GM06990 (cell line): ENCODE data around the gene EIF4G3.

Source experiments
- DNase-seq: peaks from one replicate; pipeline ENCODE4 v3.0.0-alpha.2; 2011; ENCODE audit not compliant: insufficient read length; ENCODE audit errors: extremely low read depth
- H3K27me3 ChIP-seq: replicated peaks from 2 replicates; pipeline ENCODE4 v1.6.0; 2011; ENCODE audit warnings: low read length; ENCODE audit not compliant: control insufficient read depth, insufficient read depth
- H3K36me3 ChIP-seq: 2 replicates; pipeline ENCODE4 v1.5.1; 2011; ENCODE audit warnings: low read length; ENCODE audit not compliant: control insufficient read depth, insufficient read depth
- H3K4me3 ChIP-seq: replicated peaks from 2 replicates; pipeline ENCODE4 v1.5.1; 2011; ENCODE audit warnings: low read depth, mild to moderate bottlenecking, control low read depth, low read length
- CTCF ChIP-seq: IDR thresholded peaks from 2 replicates; pipeline ENCODE4 v1.5.1; 2011; ENCODE audit warnings: low read length, control low read depth, mild to moderate bottlenecking, inconsistent platforms; ENCODE audit not compliant: insufficient read depth, poor library complexity, severe bottlenecking

Gene EIF4G3

DNA sequence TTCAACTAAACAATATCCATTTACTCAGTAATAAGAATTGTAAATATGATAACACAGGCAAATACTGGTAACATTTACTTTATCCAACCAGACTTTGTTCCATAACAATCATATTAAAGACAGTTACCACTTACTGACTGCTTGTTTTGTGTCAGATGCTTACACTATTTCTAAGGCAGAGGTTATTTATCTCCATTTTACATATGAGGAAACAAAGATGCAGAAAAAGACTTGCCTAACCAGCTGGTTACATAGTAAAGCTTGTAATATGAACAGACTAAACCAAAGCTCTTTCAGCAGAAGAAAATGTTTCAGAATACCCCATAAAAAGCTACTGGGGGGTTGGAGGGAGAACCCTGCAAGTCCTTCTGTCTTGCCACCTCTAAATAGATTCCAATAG is 180.1 kb downstream of the EIF4G3 start:
- no peak for TF ChIP-seq CTCF
- Histone ChIP-seq H3K4me3 (no peak overlapping the region), H3K27me3 (no peaks in the 10 kb centered on the region), H3K36me3 (no peaks in the 10 kb centered on the region)
- no peak for DNase-seq

DNA sequence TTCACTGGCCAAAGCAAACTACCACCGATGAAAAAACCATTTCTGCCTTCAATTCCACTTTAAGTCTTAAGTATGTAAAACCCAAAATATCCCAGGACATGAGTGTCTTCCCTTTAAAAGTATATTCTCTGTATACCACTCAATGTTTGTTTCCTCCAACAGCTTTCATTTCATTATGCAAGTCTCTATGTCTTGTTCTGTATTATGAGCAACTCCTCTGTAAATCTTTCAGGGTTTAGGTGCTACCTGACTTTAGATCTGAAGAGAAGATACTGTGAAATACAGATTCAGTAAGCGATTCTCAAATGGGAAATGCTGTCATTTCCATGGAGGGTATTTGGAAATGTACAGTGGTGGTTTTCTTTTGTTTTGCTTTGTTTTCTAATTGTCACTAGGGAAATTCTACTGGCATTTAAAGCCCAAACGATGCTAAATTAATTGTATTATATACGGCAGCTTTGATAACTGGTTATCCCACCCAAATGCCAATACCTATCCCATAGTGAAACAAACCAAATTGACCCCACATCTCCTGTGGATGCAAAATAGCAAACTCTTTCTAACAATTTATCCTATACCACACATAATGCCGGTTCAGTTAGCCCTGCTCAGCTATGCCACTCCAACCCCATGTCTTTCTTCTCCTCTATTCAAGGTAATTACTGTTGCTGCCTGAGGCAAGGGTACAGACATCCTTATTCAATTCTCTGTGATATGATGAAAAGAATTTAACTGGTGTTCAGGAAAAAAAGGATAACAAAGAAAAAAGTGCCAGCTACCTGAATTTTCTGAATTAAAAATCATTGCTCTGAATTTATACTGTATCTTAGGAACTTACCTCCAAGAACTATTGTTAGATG is 182.8 kb downstream of the EIF4G3 start:
- Histone ChIP-seq H3K4me3 (no peak overlapping the region), H3K27me3 (no peaks in the 10 kb centered on the region), H3K36me3 (no peaks in the 10 kb centered on the region)
- no peak for TF ChIP-seq CTCF
- DNase-seq = no peak

DNA sequence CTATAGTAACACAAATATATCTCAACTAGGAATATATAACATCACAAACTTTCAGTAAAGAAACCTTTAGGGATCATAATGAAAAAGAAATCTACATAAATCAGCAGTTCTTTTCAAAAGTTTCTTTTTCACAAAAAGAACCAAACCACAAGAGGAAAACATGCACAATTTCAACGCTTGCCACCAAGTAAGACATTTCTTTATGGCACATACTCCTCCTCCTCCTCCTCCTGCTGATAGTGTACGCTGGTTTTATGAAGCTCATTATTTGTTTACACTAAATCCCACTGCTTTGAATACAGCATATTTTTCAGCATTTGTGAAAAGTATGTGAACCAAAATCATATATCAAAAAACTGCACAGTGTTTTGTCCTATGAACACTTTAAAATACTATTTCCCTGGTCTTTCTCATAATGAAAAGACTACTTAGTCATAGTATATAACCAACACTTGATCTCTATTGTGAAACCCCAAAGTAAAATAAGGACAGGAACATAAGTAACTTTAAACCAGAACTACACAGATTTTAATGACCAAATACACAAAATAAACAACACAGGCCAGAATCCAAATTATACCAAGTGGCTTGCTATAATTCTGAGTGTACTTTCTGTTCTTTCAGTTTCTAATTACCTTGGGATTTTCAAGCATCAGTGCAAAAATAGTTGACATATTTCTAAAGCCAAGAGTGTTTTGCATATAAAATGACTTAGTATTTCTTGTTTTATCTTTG is 184.2 kb downstream of the EIF4G3 start:
- peak; percentile 5 for DNase-seq
- no peaks in the 10 kb centered on the region for H3K36me3 ChIP-seq
- H3K27me3 ChIP-seq = no peaks in the 10 kb centered on the region
- TF ChIP-seq CTCF = no peak
- H3K4me3 ChIP-seq = no peak overlapping the region

DNA sequence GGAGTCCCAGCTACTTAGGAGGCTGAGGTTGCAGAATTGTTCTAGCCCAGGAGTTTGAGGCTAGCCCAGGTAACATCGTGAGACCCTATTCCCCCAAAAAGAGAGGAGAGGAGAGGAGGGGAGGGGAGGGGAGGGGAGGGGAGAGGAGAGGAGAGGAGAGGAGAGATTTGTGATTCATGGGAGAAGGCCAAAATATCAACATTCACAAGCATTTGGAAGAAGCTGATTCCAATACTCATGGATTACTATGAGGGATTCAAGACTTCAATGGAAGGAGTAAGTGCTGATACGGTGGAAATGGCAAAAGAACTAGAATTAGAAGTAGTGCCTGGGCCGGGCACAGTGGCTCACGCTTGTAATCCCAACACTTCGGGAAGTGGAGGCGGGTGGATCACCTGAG is 187.8 kb downstream of the EIF4G3 start:
- DNase-seq = no peak
- Histone ChIP-seq H3K4me3 (no peak overlapping the region), H3K27me3 (no peaks in the 10 kb centered on the region), H3K36me3 (no peaks in the 10 kb centered on the region)
- no peak for TF ChIP-seq CTCF

DNA sequence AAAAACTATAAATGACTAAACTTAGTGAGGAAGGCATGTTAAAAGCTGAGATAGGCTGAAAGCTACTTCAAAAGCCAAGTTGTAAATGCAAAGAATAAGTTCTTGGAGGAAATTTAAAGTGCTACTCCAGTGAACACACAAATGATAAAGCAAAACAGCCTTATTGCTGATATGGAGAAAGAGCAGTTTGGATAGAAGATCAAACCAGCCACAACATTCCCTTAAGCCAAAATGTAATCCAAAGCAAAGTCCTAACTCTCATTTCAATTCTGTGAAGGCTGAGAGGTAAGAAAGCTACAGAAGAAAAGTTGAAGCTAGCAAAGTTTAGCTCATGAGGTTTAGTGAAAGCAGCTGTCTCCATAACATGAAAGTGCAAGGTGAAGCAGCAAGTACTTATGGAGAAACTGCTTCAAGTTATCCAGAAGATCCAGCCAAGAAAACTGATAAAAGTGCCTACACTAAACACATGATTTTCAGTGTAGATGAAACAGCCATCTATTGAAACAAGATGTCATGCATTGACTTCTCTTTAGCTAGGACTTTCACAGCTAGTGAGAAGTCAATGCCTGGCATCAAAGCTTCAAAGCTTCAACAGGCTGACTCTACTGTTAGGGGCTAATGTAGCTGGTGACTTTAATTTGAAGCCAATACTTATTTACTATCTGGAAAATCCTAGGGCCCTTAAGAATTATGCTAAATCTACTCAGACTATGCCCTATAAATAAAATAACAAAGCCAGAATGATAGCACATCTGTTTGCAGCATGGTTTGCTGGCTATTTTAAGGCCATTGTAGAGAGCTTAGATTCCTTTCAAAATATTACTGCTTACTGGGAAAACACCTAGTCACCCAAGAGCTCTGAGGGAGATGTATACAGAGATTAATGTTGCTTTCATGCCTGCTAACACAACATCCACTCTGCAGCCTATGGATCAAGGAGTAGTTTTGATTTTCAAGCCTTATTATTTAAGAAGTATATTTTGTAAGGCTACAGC is 188.6 kb downstream of the EIF4G3 start:
- Histone ChIP-seq H3K36me3 (no peaks in the 10 kb centered on the region), H3K27me3 (no peaks in the 10 kb centered on the region), H3K4me3 (no peak overlapping the region)
- no peak for TF ChIP-seq CTCF
- no peak for DNase-seq
